ENCODE results near the gene LCAT.
"Not testable (repeated sequence)": the region's sequence is repeated elsewhere in the genome, so short reads cannot be mapped to it uniquely, and the experiment has no call there.

Gene LCAT

GRCh38 chr16:67949645-67950044, 5.7 kb upstream of the LCAT start:
- DNase-seq (ENCODE audit: low read depth in 4 of 4, low spot score in 1 of 4) = no peak

- no peak for DNase-seq (ENCODE audit: low read depth in 4 of 4, low spot score in 1 of 4)
These were observed 4.1 kb upstream of the LCAT start for GRCh38 chr16:67948015-67948414.

GRCh38 chr16:67946966-67947558, 3.1 kb upstream of the LCAT start:
- no peak for DNase-seq (ENCODE audit: low read depth in 4 of 4, low spot score in 1 of 4)

GRCh38 chr16:67946128-67946569, 2.2 kb upstream of the LCAT start:
- DNase-seq (ENCODE audit: low read depth in 4 of 4, low spot score in 1 of 4) = no peak

GRCh38 chr16:67945392-67945933, 1.5 kb upstream of the LCAT start:
- no peak for DNase-seq (ENCODE audit: low read depth in 4 of 4, low spot score in 1 of 4)

GRCh38 chr16:67944690-67945391, 921 bp upstream of the LCAT start:
- DNase-seq (ENCODE audit: low read depth in 4 of 4, low spot score in 1 of 4) = no peak

- DNase-seq (ENCODE audit: low read depth in 4 of 4, low spot score in 1 of 4) = no peak
These were observed 683 bp downstream of the LCAT start for GRCh38 chr16:67943256-67943618.

- no peak for DNase-seq (ENCODE audit: low read depth in 4 of 4, low spot score in 1 of 4)
These were observed 1.2 kb downstream of the LCAT start for GRCh38 chr16:67942510-67943255.

- DNase-seq (ENCODE audit: low read depth in 4 of 4, low spot score in 1 of 4) = no peak
These were observed 1.8 kb downstream of the LCAT start for GRCh38 chr16:67942200-67942509.

- no peak for DNase-seq (ENCODE audit: low read depth in 4 of 4, low spot score in 1 of 4)
These were observed 2.3 kb downstream of the LCAT start for GRCh38 chr16:67941469-67942199.

- no peak for DNase-seq (ENCODE audit: low read depth in 4 of 4, low spot score in 1 of 4)
These were observed 3.4 kb downstream of the LCAT start for GRCh38 chr16:67940446-67941089.

GRCh38 chr16:67939507-67940445, 4.1 kb downstream of the LCAT start:
- DNase-seq (ENCODE audit: low read depth in 4 of 4, low spot score in 1 of 4) = peak in 2 of 4 experiments; percentile 50 to 64

GRCh38 chr16:67937713-67938112, 6.2 kb downstream of the LCAT start:
- DNase-seq (ENCODE audit: low read depth in 4 of 4, low spot score in 1 of 4) = not testable (repeated sequence)

- DNase-seq (ENCODE audit: low read depth in 4 of 4, low spot score in 1 of 4) = peak in 1 of 4 experiments; percentile 66
These were observed 6.9 kb downstream of the LCAT start for GRCh38 chr16:67936880-67937605.

- peak in 2 of 4 experiments; percentile 41 to 60 for DNase-seq (ENCODE audit: low read depth in 4 of 4, low spot score in 1 of 4)
These were observed 7.6 kb downstream of the LCAT start, which contains the start of gene PSMB10 for GRCh38 chr16:67936124-67936879. Gene PSMB10, minus strand, starts transcription at chr16:67936850. Its CDS starts 101 bp downstream, at chr16:67936749.

GRCh38 chr16:67935402-67936123, 8.4 kb downstream of the LCAT start:
- peak; percentile 78 to 97 (median 85) for DNase-seq (ENCODE audit: low read depth in 4 of 4, low spot score in 1 of 4)

- DNase-seq (ENCODE audit: low read depth in 4 of 4, low spot score in 1 of 4) = no peak
These were observed 8.9 kb downstream of the LCAT start for GRCh38 chr16:67935101-67935401.

Data from stimulated activated CD4-positive, alpha-beta T cell treated with anti-CD3 and anti-CD28 coated beads, Interleukin-1b, Interleukin-23, amount 100 ng/mL, for 24 hours (primary cell).